Measurements from ENCODE around the gene ART3.

Gene ART3

GRCh38 chr4:76156635-76157034 lies 82.1 kb downstream of the ART3 start:
- TF ChIP-seq, protein P1, sequence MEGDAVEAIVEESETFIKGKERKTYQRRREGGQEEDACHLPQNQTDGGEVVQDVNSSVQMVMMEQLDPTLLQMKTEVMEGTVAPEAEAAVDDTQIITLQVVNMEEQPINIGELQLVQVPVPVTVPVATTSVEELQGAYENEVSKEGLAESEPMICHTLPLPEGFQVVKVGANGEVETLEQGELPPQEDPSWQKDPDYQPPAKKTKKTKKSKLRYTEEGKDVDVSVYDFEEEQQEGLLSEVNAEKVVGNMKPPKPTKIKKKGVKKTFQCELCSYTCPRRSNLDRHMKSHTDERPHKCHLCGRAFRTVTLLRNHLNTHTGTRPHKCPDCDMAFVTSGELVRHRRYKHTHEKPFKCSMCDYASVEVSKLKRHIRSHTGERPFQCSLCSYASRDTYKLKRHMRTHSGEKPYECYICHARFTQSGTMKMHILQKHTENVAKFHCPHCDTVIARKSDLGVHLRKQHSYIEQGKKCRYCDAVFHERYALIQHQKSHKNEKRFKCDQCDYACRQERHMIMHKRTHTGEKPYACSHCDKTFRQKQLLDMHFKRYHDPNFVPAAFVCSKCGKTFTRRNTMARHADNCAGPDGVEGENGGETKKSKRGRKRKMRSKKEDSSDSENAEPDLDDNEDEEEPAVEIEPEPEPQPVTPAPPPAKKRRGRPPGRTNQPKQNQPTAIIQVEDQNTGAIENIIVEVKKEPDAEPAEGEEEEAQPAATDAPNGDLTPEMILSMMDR (IDR thresholded peaks at IDR 0.05; ENCODE audit: low read depth, low read length, missing control alignments), result no peak
- in situ Hi-C loops (cut with HindIII; ENCODE audit: low sequenced_read_pairs), result no loop called here
- DNase-seq (ENCODE audit: low read depth), result no peak
- H3K4me3 ChIP-seq (ENCODE audit: low read depth, low read length), result no peak overlapping the region

DNA sequence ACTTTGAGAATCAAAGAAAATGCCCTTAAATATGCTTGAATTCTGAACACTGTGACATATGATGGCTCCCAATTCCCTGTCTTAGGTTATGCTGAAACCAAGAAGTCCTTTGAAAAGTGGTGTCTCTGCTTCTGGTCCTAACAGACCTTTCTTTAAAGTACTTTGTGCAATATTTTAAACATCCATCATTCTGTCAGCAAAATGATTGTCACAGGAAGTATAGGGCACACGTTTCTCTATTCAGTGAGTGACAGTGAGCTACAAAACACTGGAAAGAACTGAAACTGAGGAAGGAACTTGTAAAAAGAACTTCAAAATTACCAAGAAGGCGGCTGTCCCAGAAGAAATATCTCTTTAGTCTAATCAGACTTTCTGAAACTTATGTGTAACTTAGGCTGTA lies 85.8 kb downstream of the ART3 start:
- no peak for DNase-seq (ENCODE audit: low read depth)
- in situ Hi-C loops (cut with HindIII; ENCODE audit: low sequenced_read_pairs), result no loop called here
- TF ChIP-seq, protein P1 (IDR thresholded peaks at IDR 0.05; ENCODE audit: low read depth, low read length, missing control alignments), result no peak
- H3K4me3 ChIP-seq (ENCODE audit: low read depth, low read length), result no peak overlapping the region
